Measurements from ENCODE around the gene APH1B.

The APH1B gene

GRCh38 chr15:63288778-63289378 is 11.5 kb downstream of the APH1B start:
- no peak for DNase-seq (ENCODE audit: extremely low read depth, low read depth)
- TF ChIP-seq, protein P1, sequence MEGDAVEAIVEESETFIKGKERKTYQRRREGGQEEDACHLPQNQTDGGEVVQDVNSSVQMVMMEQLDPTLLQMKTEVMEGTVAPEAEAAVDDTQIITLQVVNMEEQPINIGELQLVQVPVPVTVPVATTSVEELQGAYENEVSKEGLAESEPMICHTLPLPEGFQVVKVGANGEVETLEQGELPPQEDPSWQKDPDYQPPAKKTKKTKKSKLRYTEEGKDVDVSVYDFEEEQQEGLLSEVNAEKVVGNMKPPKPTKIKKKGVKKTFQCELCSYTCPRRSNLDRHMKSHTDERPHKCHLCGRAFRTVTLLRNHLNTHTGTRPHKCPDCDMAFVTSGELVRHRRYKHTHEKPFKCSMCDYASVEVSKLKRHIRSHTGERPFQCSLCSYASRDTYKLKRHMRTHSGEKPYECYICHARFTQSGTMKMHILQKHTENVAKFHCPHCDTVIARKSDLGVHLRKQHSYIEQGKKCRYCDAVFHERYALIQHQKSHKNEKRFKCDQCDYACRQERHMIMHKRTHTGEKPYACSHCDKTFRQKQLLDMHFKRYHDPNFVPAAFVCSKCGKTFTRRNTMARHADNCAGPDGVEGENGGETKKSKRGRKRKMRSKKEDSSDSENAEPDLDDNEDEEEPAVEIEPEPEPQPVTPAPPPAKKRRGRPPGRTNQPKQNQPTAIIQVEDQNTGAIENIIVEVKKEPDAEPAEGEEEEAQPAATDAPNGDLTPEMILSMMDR (IDR thresholded peaks at IDR 0.05; ENCODE audit: low read depth, low read length, missing control alignments), result peak; percentile 54

GRCh38 chr15:63291507-63291906 is 14.1 kb downstream of the APH1B start:
- TF ChIP-seq, protein P1 (IDR thresholded peaks at IDR 0.05; ENCODE audit: low read depth, low read length, missing control alignments), result no peak
- no peak for DNase-seq (ENCODE audit: extremely low read depth, low read depth)
- H3K4me3 ChIP-seq (replicated peaks; ENCODE audit: low read depth, low read length), result no peak overlapping the region

More at GRCh38 chr15:63288778-63289378, 11.5 kb downstream of the APH1B start:
- no peak overlapping the region for H3K4me3 ChIP-seq (replicated peaks; ENCODE audit: low read depth, low read length)

- no peak overlapping the region for H3K4me3 ChIP-seq (replicated peaks; ENCODE audit: low read depth, low read length)
- TF ChIP-seq, protein P1 (IDR thresholded peaks at IDR 0.05; ENCODE audit: low read depth, low read length, missing control alignments), result no peak
- DNase-seq (ENCODE audit: extremely low read depth, low read depth), result no peak
These were observed 14.8 kb downstream of the APH1B start for GRCh38 chr15:63292241-63292640.

DNA sequence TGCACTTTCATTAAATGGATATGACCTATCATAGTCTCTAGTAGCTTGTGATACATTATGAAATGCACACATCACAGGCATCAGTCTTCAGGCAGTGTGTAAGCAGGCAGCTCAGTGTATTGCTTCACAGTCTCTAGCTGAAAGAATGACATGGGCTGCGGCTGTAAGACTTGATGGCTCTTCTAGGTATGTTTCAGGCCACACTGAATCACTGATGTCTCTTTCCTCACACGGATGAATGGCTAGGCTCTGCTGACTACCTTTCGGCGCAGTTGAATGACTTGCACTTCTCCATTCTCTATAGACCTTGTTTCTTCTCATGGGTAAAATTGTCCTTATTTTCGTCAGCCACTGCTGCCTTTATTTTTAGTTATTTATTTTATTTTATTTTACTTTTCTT is 15.4 kb downstream of the APH1B start:
- TF ChIP-seq, protein P1 (IDR thresholded peaks at IDR 0.05; ENCODE audit: low read depth, low read length, missing control alignments), result no peak
- no peak for DNase-seq (ENCODE audit: extremely low read depth, low read depth)
- H3K4me3 ChIP-seq (replicated peaks; ENCODE audit: low read depth, low read length), result no peak overlapping the region

GRCh38 chr15:63294359-63294758 is 17.0 kb downstream of the APH1B start:
- DNase-seq (ENCODE audit: extremely low read depth, low read depth), result no peak
- TF ChIP-seq, protein P1 (IDR thresholded peaks at IDR 0.05; ENCODE audit: low read depth, low read length, missing control alignments), result no peak
- no peak overlapping the region for H3K4me3 ChIP-seq (replicated peaks; ENCODE audit: low read depth, low read length)

GRCh38 chr15:63295341-63295740 is 17.9 kb downstream of the APH1B start:
- TF ChIP-seq, protein P1 (IDR thresholded peaks at IDR 0.05; ENCODE audit: low read depth, low read length, missing control alignments), result no peak
- no peak overlapping the region for H3K4me3 ChIP-seq (replicated peaks; ENCODE audit: low read depth, low read length)
- DNase-seq (ENCODE audit: extremely low read depth, low read depth), result no peak

DNA sequence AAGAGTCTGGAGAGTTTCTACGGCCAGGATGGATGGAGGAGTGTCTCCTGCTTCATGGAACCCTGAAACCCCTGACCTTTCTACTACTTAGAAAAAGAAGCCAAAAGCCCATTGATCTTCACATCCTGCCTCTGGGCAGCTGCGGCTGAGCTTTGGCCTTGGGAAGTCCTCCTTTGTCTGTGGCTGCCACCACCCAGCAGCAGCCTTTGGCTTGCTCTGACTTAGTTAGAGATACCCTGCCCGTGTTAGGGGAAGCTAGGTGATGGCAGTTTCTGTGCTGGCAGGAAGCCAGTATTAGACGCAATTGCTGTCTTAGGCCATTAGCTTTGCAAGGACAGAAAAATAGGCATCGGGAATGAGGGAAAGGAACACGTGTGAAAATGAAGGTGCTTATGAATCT is 18.8 kb downstream of the APH1B start:
- TF ChIP-seq, protein P1 (IDR thresholded peaks at IDR 0.05; ENCODE audit: low read depth, low read length, missing control alignments), result no peak
- no peak for DNase-seq (ENCODE audit: extremely low read depth, low read depth)

More for the DNA sequence above, 18.8 kb downstream of the APH1B start:
- H3K4me3 ChIP-seq (replicated peaks; ENCODE audit: low read depth, low read length), result no peak overlapping the region
